HEK293 (cell line): ENCODE results near the gene CYP4Z1.
A peak's percentile ranks its signal among the peaks of the same experiment; 100 is the strongest.

Experiments used
- CTCF ChIA-PET: fragments of 350-600 bp; formaldehyde crosslinking; extraction: SDS; loops from one replicate; lab custom pipeline; 2021; ENCODE audit warnings: antibody characterized with exemption; lab: Yijun Ruan, JAX
- POLR2A ChIA-PET: fragments of 300-600 bp; formaldehyde crosslinking; extraction: SDS; loops from one replicate; lab custom pipeline; 2020; ENCODE audit warnings: antibody characterized with exemption, inconsistent platforms; lab: Yijun Ruan, JAX
- H3K27ac ChIP-seq: fragments of 200-500 bp; sonication (Bioruptor generic); 2 replicates; pipeline ENCODE4 v1.5.1; 2014; ENCODE audit warnings: low read depth, low read length, control low read depth, inconsistent platforms; ENCODE audit errors: extremely low read depth
- H3K36me3 ChIP-seq, 2 experiments: fragments of 200-500 bp in 1 of 2; sonication (Bioruptor generic) in 1 of 2; 1 replicate in 1 of 2; 2 replicates in 1 of 2; pipeline ENCODE4 v1.5.1; 2014 to 2017; ENCODE audit warnings: inconsistent platforms in 2 of 2, low read length in 2 of 2; ENCODE audit not compliant: control insufficient read depth in 2 of 2, insufficient read depth in 1 of 2
- H3K4me1 ChIP-seq: fragments of 200-500 bp; sonication (Bioruptor generic); 2 replicates; pipeline ENCODE4 v1.5.1; 2014; ENCODE audit warnings: mild to moderate bottlenecking, low read length, inconsistent platforms; ENCODE audit not compliant: control insufficient read depth, insufficient read depth
- H3K4me3 ChIP-seq: 2 replicates; pipeline ENCODE4 v1.5.1; 2011; ENCODE audit warnings: low read depth, mild to moderate bottlenecking, control low read depth, low read length, moderate library complexity
- H3K9me3 ChIP-seq: fragments of 200-500 bp; sonication (Bioruptor generic); 2 replicates; pipeline ENCODE4 v1.5.1; 2014; ENCODE audit warnings: low read depth, low read length, inconsistent platforms; ENCODE audit not compliant: control insufficient read depth, insufficient read depth
- RBAK ChIP-seq: fragments of 450-650 bp; formaldehyde crosslinking; IDR thresholded peaks from 2 replicates; pipeline ENCODE4 v1.5.1; 2016; ENCODE audit warnings: missing biosample characterization, missing genetic modification characterization
- SCRT1 ChIP-seq: fragments of 450-650 bp; formaldehyde crosslinking; IDR thresholded peaks from 2 replicates; pipeline ENCODE4 v1.5.1; 2016; ENCODE audit warnings: missing biosample characterization, missing genetic modification characterization, borderline replicate concordance
- ZNF311 ChIP-seq: fragments of 450-650 bp; formaldehyde crosslinking; IDR thresholded peaks from 2 replicates; pipeline ENCODE4 v1.5.1; 2017; ENCODE audit warnings: missing biosample characterization, missing genetic modification characterization, borderline replicate concordance
- ZNF426 ChIP-seq: fragments of 450-650 bp; formaldehyde crosslinking; IDR thresholded peaks from 2 replicates; pipeline ENCODE4 v1.5.1; 2017; ENCODE audit warnings: missing biosample characterization, missing genetic modification characterization, mild to moderate bottlenecking, inconsistent platforms, moderate library complexity
- ZNF610 ChIP-seq: fragments of 450-650 bp; formaldehyde crosslinking; IDR thresholded peaks from 2 replicates; pipeline ENCODE4 v1.5.1; 2016; ENCODE audit warnings: missing biosample characterization, missing genetic modification characterization, borderline replicate concordance
- ZNF837 ChIP-seq: fragments of 450-650 bp; formaldehyde crosslinking; IDR thresholded peaks from 2 replicates; pipeline ENCODE4 v1.5.1; 2016; ENCODE audit warnings: missing biosample characterization, missing genetic modification characterization
- TF ChIP-seq, protein P1 (sequence below): sonication (generic); formaldehyde crosslinking; IDR thresholded peaks from 2 replicates; pipeline ENCODE4 v1.8.1; 2022; ENCODE audit warnings: mild to moderate bottlenecking, moderate library complexity, missing genetic modification reagents
- TF ChIP-seq, protein P2 (sequence below): fragments of 450-650 bp; formaldehyde crosslinking; conservative IDR thresholded peaks from 2 replicates; pipeline ENCODE4 v1.5.1; 2016; ENCODE audit warnings: low read depth, missing biosample characterization, missing genetic modification characterization
- TF ChIP-seq, protein P3 (sequence below): fragments of 450-650 bp; formaldehyde crosslinking; IDR thresholded peaks from 2 replicates; pipeline ENCODE4 v1.5.1; 2016; ENCODE audit warnings: missing biosample characterization, missing genetic modification characterization, low read depth
- TF ChIP-seq, protein P4 (sequence below): fragments of 450-650 bp; formaldehyde crosslinking; IDR thresholded peaks from 2 replicates; pipeline ENCODE4 v1.5.1; 2016; ENCODE audit warnings: missing biosample characterization, missing genetic modification characterization
- TF ChIP-seq, protein P5 (sequence below): fragments of 450-650 bp; formaldehyde crosslinking; IDR thresholded peaks from 2 replicates; pipeline ENCODE4 v1.5.1; 2017; ENCODE audit warnings: missing biosample characterization, missing genetic modification characterization
- TF ChIP-seq, protein P6 (sequence below): fragments of 450-650 bp; formaldehyde crosslinking; IDR thresholded peaks from 2 replicates; pipeline ENCODE4 v1.5.1; 2016; ENCODE audit warnings: missing biosample characterization, missing genetic modification characterization
- TF ChIP-seq, protein P7 (sequence below): fragments of 450-650 bp; formaldehyde crosslinking; IDR thresholded peaks from 2 replicates; pipeline ENCODE4 v1.5.1; 2016; ENCODE audit warnings: missing biosample characterization, missing genetic modification characterization

Gene CYP4Z1

DNA sequence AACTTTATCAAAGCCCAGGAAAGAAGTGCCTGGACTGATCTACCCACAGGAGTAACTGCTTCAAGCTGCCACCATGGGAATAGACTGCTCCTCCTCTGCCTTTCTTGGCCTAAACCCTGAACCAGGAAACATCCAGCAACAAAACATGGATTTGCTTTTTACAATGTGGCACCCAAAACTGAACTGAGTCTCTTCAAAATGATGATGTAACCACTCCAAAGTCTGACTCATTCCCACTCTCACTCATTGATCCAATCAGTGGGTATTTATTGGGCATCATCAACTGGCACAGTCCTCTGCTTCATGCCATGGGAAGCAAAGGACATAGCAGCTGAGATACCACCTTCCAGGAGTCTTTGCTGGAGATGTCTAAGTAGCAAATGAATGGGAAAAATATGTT lies 93.7 kb downstream of the CYP4Z1 start:
- Histone ChIP-seq H3K9me3 (no peaks in the 10 kb centered on the region), H3K4me1 (no peaks in the 10 kb centered on the region), H3K36me3 (no peaks in the 10 kb centered on the region)
- POLR2A ChIA-PET, result no interaction called here
- TF ChIP-seq, protein P1, sequence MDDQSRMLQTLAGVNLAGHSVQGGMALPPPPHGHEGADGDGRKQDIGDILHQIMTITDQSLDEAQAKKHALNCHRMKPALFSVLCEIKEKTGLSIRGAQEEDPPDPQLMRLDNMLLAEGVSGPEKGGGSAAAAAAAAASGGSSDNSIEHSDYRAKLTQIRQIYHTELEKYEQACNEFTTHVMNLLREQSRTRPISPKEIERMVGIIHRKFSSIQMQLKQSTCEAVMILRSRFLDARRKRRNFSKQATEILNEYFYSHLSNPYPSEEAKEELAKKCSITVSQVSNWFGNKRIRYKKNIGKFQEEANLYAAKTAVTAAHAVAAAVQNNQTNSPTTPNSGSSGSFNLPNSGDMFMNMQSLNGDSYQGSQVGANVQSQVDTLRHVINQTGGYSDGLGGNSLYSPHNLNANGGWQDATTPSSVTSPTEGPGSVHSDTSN (CRISPR knock-in tag), result no peak
- TF ChIP-seq, protein P2, sequence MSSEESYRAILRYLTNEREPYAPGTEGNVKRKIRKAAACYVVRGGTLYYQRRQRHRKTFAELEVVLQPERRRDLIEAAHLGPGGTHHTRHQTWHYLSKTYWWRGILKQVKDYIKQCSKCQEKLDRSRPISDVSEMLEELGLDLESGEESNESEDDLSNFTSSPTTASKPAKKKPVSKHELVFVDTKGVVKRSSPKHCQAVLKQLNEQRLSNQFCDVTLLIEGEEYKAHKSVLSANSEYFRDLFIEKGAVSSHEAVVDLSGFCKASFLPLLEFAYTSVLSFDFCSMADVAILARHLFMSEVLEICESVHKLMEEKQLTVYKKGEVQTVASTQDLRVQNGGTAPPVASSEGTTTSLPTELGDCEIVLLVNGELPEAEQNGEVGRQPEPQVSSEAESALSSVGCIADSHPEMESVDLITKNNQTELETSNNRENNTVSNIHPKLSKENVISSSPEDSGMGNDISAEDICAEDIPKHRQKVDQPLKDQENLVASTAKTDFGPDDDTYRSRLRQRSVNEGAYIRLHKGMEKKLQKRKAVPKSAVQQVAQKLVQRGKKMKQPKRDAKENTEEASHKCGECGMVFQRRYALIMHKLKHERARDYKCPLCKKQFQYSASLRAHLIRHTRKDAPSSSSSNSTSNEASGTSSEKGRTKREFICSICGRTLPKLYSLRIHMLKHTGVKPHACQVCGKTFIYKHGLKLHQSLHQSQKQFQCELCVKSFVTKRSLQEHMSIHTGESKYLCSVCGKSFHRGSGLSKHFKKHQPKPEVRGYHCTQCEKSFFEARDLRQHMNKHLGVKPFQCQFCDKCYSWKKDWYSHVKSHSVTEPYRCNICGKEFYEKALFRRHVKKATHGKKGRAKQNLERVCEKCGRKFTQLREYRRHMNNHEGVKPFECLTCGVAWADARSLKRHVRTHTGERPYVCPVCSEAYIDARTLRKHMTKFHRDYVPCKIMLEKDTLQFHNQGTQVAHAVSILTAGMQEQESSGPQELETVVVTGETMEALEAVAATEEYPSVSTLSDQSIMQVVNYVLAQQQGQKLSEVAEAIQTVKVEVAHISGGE (tag by site-specific recombination), result no peak
- no peak for TF ChIP-seq SCRT1 (tag by site-specific recombination)
- TF ChIP-seq, protein P3, sequence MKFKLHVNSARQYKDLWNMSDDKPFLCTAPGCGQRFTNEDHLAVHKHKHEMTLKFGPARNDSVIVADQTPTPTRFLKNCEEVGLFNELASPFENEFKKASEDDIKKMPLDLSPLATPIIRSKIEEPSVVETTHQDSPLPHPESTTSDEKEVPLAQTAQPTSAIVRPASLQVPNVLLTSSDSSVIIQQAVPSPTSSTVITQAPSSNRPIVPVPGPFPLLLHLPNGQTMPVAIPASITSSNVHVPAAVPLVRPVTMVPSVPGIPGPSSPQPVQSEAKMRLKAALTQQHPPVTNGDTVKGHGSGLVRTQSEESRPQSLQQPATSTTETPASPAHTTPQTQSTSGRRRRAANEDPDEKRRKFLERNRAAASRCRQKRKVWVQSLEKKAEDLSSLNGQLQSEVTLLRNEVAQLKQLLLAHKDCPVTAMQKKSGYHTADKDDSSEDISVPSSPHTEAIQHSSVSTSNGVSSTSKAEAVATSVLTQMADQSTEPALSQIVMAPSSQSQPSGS, result 0 out of 2 replicates have a peak, but pooled peaks have one; percentile 48
- TF ChIP-seq, protein P4, sequence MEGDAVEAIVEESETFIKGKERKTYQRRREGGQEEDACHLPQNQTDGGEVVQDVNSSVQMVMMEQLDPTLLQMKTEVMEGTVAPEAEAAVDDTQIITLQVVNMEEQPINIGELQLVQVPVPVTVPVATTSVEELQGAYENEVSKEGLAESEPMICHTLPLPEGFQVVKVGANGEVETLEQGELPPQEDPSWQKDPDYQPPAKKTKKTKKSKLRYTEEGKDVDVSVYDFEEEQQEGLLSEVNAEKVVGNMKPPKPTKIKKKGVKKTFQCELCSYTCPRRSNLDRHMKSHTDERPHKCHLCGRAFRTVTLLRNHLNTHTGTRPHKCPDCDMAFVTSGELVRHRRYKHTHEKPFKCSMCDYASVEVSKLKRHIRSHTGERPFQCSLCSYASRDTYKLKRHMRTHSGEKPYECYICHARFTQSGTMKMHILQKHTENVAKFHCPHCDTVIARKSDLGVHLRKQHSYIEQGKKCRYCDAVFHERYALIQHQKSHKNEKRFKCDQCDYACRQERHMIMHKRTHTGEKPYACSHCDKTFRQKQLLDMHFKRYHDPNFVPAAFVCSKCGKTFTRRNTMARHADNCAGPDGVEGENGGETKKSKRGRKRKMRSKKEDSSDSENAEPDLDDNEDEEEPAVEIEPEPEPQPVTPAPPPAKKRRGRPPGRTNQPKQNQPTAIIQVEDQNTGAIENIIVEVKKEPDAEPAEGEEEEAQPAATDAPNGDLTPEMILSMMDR (tag by site-specific recombination), result no peak
- TF ChIP-seq, all 188 proteins: peak for 1
- CTCF ChIA-PET, result interaction anchor here (0.7 kb wide), 1 partner anchor 47 kb away, joined by 3 read pairs; no protein-coding TSS in a partner anchor
- H3K27ac ChIP-seq, result no peak overlapping the region
- H3K4me3 ChIP-seq, result no peak overlapping the region

DNA sequence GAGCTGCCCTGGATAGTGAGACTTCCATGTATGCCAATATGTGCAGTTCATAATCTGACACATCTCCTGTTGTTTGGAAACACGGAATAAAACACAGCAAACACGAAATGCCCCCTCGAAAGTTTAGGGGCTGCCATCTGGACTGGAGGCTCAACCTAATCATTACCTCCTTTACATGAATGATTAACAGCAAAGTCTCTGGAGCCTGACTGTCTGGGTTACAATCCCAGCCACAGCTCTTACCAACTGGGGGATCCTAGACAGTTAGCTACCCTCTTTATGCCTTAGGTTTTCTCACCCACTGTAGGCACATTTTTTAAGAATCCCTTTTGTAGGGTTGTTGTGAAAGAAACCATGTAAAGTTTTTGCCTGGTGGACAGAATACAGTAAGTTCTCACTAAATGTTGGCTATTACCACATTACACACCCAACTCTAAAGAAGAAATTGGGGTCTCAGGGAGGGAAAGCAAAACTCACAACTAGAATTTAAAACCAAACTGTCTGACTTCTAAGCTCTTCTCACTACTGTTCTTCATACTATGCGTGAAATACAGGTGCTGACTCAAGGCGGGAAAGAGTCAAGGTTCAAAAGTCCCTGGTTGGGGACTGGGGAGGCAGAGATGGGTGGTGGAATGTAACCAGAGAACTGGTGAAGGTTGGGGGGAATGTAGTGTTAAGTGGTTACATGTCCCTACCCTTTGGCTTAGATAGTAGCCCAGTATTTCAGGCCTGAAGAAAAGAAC lies 94.4 kb downstream of the CYP4Z1 start:
- CTCF ChIA-PET, result no interaction called here

More for the DNA sequence above, 94.4 kb downstream of the CYP4Z1 start:
- Histone ChIP-seq H3K27ac (no peak overlapping the region), H3K9me3 (no peaks in the 10 kb centered on the region), H3K4me1 (no peaks in the 10 kb centered on the region)
- TF ChIP-seq, protein P5, sequence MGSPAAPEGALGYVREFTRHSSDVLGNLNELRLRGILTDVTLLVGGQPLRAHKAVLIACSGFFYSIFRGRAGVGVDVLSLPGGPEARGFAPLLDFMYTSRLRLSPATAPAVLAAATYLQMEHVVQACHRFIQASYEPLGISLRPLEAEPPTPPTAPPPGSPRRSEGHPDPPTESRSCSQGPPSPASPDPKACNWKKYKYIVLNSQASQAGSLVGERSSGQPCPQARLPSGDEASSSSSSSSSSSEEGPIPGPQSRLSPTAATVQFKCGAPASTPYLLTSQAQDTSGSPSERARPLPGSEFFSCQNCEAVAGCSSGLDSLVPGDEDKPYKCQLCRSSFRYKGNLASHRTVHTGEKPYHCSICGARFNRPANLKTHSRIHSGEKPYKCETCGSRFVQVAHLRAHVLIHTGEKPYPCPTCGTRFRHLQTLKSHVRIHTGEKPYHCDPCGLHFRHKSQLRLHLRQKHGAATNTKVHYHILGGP, result no peak
- no peak for TF ChIP-seq ZNF610 (tag by site-specific recombination)
- TF ChIP-seq ZNF426, result 0 out of 2 replicates have a peak, but pooled peaks have one; percentile 5
- no peak for TF ChIP-seq RBAK (tag by site-specific recombination)
- no peak for TF ChIP-seq ZNF837 (tag by site-specific recombination)
- TF ChIP-seq, protein P6, sequence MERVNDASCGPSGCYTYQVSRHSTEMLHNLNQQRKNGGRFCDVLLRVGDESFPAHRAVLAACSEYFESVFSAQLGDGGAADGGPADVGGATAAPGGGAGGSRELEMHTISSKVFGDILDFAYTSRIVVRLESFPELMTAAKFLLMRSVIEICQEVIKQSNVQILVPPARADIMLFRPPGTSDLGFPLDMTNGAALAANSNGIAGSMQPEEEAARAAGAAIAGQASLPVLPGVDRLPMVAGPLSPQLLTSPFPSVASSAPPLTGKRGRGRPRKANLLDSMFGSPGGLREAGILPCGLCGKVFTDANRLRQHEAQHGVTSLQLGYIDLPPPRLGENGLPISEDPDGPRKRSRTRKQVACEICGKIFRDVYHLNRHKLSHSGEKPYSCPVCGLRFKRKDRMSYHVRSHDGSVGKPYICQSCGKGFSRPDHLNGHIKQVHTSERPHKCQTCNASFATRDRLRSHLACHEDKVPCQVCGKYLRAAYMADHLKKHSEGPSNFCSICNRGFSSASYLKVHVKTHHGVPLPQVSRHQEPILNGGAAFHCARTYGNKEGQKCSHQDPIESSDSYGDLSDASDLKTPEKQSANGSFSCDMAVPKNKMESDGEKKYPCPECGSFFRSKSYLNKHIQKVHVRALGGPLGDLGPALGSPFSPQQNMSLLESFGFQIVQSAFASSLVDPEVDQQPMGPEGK (tag by site-specific recombination), result no peak
- TF ChIP-seq, protein P7, sequence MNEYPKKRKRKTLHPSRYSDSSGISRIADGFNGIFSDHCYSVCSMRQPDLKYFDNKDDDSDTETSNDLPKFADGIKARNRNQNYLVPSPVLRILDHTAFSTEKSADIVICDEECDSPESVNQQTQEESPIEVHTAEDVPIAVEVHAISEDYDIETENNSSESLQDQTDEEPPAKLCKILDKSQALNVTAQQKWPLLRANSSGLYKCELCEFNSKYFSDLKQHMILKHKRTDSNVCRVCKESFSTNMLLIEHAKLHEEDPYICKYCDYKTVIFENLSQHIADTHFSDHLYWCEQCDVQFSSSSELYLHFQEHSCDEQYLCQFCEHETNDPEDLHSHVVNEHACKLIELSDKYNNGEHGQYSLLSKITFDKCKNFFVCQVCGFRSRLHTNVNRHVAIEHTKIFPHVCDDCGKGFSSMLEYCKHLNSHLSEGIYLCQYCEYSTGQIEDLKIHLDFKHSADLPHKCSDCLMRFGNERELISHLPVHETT (tag by site-specific recombination), result no peak
- no peak for TF ChIP-seq ZNF311 (tag by site-specific recombination)
- TF ChIP-seq, all 188 proteins: peak for 1
- POLR2A ChIA-PET, result no interaction called here
- no peaks in the 10 kb centered on the region for H3K36me3 ChIP-seq
- H3K4me3 ChIP-seq, result no peak overlapping the region
